Renal pelvis (tissue), 4 donors: ENCODE data around the gene PLVAP. TPM values are rescaled to one million over a fixed set of nuclear protein-coding genes. Genes with fewer than 3 reads are reported as not detected.

ENCODE experiments used
- DNase-seq: peaks from one replicate; pipeline ENCODE4 v3.0.0-alpha.2; 2013
- polyA plus RNA-seq, 3 donors: library from polyadenylated mRNA; unstranded; fragments of 120-200 nt; gene quantifications; one replicate each; pipeline ENCODE4 v1.2.1, GENCODE V29; 2013; ENCODE audit not compliant: insufficient read length in 3 of 3

PLVAP gene
- polyA plus RNA-seq, 3 donors = 167 to 245 (median 205) TPM

DNA sequence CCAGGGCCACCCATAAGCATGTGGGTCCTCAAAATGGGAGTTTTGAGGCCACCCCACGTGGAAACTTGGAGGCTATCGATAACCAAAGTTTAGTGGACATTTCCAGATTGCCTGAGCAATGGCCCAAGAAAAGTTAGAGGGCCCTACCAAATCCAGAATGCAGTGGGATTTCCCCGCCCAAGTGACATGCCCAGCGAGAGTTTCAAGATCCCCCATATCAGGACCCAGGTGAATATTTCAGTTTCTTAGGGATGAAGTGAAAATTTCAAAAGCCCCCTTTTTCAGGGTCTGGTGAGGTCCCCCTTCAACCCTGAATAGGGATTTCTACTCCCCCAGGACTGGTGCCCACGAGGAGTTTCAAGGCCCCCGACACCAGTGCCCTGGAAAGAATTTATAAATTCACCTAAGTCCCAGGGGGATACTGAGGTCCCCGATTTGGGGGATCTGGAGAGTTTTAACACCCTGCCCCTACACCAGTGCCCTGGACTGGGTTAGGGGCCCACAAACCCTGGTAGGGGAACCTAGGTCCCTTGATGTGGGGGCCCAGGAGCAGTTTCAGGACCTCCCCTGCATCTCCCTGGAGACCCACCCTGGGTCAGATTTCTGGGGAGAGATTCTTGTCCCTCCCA, 27.6 kb upstream of the PLVAP start:
- no peak for DNase-seq

DNA sequence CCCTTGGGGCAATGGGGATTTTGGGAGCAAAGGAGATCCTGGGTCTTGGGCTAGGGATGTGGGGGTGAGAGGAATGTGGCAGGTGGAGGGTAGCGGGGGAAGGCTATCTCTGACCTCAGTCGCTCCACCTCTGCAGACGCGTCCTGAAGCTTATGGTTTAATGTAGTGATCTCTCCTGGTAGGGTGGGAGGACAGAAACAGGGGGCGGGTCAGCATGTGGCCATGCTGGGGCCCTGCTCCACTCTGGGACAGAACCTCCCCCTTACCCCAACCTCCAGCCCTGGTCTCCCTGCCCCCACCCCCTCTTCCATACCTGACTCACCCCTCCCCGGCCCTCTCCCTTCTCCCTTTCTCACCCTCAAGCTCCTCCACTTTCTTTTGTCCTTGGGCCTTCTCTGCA, 26.9 kb upstream of the PLVAP start:
- no peak for DNase-seq

DNA sequence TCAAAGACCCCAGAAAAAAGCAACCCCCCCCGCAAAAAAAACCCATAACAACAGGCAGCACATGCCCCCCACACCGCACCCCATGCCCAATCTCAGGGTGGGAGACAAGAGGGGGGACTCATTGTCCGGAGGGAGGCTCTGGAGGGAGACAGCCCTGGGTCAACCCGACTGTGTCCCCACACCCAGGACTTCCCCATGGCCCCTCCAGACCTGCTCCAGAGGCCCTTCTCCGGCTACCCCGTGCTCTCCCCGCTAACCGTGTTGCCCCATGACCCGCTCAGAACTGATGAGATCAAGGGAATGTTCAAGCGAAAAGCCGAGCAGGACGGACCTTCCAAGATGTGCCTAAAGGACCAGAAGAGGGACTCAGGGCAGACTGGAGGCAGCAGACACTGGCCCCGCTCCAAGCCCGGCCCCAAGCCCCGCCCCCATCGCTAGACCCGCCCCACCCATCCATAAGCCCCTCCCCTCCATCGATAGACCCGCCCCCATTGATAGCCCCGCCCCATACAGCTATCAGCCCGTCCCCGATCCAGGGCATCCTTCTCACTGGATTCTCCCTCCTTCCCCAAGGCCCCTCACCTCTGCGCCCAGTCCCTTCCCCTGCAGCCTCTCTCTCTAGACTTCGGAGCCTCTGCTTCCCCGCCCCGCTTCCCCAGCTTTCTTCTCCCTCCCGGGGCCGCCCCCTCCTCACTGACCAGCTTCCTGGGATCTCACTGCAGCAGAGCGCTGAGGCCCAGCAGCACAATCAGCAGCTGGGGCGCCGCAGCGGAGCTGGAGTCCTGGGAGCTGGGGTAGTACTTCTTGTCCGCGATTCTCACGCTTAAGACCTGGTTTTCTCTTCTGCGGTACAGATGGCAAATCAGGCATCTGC, 26.1 kb upstream of the PLVAP start:
- no peak for DNase-seq

DNA sequence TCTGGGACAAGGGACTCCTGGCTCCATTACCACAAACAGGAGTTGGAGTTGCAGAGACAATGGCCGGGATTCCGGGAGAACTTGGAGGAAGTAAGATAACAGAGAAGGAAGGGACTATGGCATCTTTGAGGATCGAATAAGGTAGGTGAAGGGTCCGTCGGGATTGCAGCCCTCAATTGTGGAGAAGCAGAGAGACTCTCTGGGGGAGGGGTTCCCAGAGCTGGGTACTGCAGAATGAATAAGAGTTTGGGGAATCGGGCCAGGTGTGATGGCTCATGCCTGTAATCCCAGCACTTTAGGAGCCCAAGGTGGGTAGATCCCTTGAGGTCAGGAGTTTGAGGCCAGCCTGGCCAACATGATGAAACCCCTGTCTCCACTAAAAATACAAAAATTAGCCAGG, 24.5 kb upstream of the PLVAP start:
- no peak for DNase-seq

DNA sequence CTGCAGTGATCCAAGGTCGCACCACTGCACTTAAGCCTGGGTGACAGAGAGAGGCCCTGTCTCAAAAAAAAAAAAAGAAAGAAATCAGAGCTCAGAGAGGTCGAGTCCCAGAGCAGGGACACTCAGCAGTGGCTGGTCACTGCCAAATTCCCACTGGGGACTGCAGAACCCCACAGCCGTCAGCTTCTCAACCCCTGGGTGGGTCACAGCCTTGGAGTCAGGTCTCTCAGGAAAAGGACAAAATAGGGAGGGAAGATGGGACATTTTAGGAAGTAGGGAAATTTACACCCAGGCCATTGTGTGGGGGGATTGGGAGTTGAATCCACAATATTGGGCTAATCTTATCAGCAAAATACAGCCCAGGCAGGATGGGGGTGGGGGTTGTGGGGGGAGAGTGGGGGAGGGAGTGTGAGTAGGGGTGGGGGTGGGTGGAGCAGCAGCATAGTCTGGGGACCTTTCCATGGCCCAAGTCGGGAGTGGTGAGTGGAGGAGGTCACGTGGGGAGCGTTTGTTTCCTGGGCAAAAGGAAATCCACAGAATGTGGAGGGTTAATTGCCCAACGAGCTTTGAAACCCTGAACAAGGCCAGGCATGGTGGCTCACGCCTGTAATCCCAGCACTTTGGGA, 21.9 kb upstream of the PLVAP start:
- no peak for DNase-seq

DNA sequence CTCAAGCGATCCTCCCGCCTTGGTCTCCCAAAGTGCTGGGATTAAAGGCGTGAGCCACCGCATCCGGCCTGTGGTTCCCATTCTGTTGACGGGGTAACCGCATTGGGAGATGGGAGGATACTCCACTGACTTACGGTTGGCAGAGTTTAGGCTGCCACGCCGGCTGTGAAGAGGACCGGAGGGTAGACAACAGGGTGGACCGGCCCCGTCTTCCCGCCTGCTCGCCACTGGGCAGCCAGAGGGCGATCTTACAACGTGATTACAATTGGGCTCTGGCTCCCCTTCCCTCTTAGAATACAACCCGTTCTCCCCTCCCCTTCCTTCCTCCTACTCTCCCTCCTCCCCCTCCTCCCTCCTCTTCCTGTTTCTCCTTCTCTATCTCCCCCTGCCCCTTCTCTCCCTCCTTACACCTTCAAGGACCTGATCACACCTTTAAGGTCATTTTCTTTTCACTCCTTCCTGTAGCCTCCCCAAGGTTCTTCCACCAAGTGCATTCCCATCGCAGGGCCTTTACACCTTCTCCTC, 17.8 kb upstream of the PLVAP start:
- DNase-seq = no peak

DNA sequence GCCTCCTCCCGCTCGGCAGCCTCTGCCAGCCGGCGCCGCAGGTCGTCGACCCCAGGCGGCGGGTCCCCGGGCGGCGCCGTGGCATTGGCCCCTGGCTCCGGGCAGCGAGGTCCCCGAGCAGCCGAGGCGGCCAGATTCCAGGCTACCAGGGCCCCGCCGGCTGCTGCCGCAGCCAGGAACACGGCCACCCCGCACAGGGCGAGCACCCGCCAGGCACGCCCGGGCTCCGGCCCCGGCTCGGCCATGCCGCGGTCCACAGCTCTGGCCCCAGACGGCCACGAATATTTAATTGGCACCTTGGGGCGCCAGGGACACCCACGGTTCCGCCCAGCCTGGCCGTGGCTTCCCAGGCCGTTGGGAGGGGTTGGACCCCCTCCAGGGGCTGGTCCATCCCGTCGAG, 16.8 kb upstream of the PLVAP start, which contains the start of gene CCDC194:
Gene CCDC194, minus strand, starts transcription at position 283 of the 400 bp plus-strand sequence. Its CDS starts 38 bp downstream, at position 245.
- DNase-seq = no peak

DNA sequence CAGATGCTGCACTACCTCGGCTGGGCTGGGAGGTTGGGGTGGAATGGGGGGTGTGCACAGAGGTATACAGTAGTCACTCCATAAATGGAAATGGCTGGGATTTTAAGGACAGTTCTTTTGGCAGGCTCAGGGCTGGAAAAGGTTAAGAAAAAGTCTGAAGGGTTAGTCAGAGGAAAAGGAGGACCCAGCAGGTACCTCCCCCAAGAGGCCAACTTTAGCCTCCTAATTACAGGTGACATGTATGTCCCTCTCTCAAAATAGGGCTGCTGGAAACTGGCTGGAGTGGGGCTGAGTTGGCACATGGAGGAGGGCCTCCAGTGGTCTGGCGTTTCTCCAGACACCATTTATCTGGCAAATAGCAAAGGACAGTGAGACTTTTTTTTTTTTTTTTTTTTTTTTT, 15.9 kb upstream of the PLVAP start:
- DNase-seq = no peak

DNA sequence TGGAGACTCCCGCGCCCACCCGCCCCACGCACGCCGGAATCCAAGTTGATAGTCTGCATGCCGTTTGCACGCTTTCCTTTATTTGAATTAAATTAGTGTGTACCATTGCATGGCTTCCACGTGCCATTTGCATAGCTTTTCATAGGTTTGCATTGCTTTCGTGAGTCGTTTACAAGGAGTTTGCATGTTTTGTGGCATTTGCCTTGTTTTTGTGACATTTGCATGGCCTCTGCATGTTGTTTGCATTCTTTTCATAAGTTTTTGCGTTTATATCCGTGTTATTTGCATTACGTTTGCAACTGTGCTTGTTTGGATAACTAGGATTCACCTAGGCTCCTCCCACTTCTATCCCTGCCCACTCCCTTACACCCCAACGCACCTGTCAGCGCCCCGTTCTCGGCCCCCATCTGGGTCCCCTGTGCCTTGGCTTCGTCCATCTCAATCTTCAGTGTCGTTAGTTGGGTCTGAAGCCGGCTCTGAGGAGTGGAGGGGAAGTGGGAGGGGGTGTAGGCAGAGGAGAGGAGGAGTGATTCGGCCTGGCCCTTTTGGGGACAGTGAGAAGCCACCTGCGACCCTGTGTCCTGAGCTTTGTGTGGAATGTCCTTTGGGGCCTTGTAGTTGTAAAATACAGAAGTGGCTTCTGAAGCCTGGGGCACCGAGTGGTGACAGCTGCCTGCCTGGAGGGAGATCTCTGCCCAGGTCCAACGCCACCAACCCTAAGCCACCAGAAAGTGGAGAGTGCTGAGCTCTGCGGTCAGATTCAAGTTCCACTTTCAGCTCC, 14.4 kb upstream of the PLVAP start:
- no peak for DNase-seq

DNA sequence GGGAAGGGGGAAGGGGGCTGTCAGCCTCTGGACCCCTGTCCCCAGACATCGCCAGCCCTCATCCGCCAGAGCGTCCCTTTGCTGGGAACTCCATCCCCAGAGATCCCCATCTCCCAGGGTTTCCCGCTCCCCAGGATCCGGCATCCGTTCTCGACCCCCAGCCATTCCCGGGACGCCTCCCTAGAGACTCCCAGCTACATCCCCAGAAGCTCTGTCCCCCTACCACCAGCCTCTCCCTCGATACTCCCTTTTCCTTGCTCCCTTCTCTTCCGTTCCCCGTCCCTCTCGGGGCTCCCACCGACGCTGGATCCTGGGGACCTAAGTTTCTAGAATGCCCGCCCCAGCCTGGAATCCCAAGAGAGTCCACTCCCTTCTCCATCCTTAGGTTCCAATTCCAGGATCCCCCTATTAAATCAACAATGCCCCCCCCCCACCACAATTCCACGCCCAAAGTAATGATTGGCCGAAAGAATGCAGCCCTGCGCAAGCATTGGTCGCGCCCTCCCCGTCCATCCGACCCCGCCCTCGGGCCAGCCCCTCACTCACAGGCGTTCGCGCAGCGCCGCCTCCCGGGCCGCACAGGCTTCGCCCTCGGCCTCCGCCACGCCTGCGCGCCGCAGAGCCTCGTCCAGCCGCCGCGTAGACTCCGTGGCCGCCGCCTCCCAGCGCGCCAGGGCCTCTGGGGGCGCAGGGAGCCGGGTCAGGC, 13.7 kb upstream of the PLVAP start:
- peak; percentile 96 for DNase-seq

DNA sequence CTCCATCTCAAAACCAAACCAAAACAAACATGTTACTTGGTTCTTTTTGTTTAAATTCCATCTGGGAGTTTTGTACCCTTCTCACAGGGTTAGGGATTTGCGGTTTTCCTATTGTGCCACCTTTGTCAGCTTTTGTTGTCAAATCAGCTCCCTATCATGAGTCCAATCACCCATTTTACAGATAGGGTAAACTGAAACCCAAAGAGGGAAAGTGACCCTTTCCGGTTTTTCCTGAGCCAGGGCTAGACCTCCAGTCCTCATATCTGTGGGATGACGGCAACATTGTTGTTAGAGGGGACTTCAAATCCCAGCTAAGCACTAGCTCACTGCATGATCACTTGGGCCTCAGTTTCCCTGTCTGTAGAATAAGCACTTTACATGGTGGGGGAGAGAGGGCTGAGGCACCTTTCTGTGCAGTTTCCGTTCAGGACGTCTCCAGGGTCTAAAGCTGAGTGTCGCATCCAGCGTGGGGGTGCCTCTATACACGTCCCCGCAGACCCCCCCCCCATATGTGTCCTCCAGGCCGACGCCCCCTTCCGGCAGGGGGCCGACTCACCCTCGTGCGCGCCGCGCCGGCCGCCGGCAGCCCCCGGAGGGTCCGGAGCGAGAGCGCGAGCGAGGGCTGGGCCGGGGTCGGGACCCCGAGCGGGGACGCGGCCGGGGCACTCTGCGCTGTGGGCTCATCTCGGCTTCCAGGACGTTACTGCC, 13.0 kb upstream of the PLVAP start:
- no peak for DNase-seq

DNA sequence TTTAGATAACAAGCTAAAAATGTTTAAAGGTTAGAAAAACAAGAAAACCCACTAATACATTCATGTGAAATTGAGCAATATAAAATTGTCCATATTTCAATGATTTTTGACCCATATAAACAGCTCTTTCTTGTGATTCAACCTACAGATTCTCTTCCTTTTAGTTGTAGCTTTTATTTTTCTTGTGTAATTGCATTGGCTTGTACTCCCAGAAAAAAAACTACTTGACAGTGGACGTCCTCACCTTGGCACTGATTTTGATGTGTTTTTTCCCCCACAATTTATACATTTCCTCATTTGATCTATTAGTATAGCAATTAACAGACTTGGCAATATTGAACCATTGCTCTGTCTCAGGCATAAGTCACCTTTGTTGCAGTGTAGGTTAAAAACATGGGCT, 12.1 kb upstream of the PLVAP start:
- DNase-seq = no peak

DNA sequence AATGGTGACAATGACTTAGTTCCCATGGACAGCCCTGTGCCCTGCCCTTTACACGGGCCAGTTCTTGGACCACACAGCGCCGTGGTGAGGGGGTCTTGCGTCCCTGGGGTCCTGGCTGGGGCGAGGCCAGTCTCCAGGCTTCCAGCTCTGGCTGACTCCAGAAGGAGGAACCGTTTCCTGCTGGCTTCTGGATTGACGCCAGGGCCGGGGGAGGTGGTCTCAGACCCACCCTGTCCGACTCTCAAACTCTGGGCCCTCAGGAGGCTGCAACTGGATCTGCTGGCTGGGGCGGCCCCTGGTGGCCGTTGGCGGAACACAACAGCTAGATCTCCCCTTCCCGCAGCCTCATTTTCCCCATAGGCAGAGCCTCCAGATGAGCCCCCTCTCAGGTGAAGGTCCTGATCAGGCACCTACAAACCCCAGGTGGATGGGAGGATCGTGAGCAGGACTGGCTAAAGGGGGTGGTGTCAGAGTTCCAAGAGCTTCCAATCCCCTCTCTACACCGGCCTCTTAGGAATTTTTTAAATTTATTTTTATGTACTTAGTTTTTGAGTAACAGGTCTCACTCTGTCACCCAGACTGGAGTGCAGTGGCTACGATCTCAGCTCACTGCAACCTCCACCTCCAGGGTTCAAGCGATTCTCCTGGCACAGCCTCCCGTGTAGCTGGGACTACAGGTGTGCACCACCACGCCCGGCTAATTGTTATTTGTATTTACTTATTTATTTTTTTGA, 8.9 kb upstream of the PLVAP start:
- peak; percentile 71 for DNase-seq

DNA sequence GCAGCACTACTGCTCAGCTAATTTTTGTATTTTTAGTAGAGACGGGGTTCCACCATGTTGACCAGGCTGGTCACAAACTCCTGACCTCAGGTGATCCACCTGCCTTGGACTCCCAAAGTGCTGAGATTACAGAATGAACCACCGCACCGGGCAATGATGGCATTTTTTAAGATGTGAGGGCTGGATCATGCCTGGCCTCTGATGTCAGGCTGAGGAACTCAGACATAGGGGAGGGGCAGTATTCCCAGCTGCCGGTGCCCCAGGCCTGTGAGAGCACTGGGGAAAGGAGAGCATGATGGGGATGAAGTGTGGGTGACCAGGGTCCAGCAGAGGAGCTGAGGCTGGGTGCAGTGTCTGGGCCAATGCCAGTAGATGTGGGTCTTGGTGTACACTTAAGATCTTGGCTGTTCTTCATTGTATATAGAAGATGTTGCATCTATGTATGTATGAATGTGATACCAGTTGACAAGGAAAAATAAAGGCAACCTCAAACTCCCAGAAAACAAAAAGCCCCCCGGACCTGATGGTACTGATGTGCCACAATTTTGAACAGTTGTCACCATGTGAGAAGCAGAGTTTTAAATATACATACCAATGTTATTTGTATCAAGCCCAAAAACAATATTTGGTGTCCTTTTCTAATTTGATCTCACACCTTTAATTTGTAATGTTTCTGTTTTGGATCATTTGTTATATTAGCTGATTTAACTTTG, 3.4 kb upstream of the PLVAP start:
- DNase-seq = no peak

DNA sequence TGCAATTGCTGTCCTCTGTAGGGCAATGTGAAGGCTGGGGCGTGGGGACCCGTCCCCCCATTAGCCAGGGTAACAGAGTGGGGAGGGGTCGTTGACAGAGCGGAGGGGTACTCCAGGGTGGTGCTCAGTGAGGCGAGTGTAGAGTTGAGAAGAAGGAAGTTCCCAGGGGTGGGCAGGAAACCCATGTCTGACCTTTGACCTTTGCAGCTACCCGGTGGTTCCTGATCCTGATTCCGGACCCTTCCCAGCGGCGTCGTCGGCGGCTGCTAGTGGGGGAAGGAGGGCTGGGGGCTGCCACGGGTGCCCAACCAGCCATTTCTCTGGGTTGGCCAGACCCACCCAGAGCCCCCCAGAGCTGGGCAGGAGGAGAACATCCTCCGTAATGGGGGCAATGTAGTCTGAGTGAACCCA, 2.1 kb upstream of the PLVAP start:
- DNase-seq = peak; percentile 79

DNA sequence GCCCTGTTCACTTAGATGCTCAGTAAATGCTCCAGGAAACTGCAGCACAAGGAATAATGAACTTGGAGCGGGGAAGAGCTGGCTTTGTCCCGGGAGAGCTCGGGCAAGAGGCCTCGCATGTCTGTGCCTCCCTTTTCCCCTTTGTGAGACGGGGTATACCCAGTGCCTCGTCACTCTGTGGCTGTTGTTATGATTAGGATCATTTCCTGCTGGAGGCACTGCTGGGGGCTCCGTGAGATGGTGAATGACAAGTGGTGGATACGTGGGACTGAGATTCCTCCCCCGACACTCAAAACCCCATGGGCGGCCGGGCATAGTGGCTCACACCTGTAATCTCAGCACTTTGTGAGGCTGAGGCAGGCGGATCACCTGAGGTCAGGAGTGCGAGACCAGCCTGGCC, 1.1 kb upstream of the PLVAP start:
- DNase-seq = no peak

DNA sequence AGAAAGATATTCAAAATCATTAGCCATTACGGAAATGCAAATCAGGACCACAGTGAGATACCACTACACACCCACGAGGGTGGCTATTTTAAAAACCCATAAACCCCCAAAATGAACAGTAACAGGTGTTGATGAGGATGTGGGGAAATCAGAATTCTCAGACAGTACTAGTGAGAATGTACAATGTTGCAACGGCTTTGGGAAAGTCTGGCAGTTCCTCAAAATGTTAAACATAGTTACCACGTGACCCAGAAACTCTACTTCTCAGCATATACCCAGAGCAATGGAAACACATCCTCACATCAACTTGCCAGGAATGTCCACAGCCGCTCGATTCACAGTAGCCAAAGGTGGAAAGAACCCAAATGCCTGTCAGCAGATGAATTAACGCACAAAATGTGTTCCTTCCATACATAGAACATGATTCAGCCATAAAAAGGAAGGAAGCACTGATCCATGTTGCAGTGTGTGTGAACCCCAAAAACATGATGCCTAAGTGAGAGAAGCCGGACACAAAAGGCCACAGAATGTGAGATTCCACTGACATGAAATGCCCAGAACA, 7.0 kb downstream of the PLVAP start:
- DNase-seq = no peak

DNA sequence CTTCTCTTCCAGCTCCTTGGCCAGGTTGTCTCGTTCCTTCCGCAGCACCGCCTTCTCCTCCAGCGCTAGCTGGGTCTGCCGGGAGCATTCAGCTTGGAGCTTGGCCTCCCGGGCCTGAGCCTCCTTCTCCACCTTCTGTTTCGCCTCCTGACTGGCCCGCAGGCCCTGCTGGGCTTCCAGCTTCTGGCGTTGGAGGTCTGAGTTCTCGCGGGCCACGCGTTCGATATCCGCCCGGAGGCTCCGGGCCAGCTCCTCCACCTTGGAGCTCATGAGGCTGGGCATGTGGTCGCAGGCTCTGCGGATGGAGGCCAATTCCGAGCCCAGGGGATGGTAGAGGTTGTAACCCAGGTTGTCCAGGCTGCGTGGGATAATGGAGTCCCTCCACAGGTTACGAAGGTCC, 11.8 kb downstream of the PLVAP start:
- DNase-seq = no peak
